ENCODE measurements around the gene CNTNAP5.

CNTNAP5 gene

DNA sequence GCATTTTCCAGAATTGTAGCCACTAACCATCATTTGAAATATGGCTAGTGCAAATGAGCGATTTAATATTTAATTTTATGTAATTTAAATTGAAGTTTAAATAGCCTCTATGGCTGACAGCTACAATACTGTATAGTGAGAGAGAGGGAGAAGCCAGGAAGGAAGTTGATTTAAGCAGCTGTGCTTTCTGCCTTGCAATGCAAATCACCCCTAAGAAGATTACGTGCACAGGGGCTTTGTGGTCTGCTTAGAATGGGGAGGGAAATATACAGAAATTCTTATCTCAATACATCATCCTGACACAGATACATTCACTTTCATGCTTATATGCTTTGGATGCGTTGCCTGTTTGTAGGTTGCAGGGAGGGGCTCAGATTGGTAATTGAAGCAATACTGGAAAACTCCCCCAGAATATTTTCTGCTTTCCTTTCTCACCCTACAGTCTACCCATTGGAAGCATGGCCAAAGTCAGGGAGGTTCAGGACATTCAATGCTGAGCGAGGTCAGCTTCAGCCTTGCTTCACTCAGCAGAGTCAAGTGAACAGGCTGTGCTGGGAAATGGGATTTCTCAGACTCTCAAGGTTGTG lies 674.0 kb downstream of the CNTNAP5 start:
- DNase-seq (ENCODE audit: low read depth) = no peak

DNA sequence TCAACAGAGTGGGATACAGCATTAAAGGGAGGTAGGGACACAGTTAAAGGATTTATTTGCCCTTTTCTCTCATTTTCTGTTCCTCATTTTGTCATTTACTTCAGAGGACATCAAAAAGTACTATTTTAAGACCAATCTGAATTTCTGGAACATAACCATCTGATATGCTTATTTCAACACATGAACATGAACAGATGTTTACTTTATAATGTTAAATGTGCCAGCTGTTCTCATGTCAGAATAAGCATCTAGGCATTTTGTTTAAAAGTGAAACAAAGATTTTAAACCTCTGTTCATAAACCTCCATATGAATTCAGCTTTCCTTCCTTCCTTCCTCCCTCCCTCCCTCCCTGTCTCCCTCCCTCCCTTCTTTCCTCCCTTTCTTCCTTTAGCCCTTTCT lies 677.7 kb downstream of the CNTNAP5 start:
- no peak for DNase-seq (ENCODE audit: low read depth)

DNA sequence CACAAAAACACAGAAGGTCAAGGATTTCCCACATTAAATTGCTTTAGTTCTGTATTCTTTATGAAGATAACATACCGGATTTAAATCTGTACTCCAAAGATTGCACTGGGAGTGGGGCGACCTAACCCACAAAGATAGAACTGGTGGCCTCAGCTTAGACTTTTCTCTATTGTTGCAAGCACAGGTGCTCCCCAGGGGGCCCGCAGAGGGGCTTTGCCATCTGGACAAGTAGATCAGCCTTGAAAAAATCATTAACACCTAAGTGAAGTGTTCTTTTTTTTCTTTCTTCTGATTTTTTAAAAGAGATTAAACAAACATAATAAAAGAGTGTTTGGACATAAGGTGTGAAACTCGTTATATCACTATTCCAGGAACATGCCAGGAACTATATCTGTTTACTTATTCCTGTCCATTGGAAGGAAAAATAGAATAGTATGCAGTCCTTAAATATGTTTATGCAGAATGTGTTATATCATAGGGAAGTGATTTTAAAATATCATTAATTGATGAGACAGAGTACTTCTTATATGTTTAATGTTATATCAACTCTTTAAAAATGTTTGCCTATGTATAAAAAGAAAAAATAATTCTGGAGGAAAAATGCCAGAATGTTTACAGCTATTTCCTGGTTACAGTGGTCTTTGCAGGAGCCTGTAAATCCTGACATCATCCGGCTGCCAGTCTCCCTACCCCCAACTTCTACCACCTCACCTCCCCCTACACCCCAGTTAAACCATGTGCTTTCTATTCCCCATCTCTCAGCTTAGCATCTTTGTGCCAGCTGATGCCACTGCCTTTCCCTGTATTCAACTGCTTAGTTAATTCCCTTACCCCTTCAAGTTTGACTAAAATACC lies 679.2 kb downstream of the CNTNAP5 start:
- DNase-seq (ENCODE audit: low read depth) = no peak

DNA sequence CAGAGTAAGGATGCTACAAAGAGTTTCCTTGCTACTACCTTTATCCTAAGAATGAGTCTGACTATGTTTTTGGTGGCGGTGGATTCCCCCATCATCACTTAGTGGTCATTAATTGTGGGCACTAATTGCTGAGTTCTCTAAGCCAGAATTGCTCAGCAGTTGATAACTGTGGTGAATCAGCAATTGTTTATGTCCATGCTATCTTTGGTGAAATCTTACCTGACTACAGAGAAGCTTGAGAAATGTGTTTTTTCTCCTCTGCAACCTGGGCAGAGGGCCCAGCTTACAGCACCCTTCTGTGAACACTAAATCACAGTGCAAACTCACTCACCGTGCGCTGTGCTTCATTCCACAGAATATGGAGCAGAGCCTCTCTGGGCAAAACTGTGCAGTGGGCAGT lies 683.6 kb downstream of the CNTNAP5 start:
- DNase-seq (ENCODE audit: low read depth) = no peak

DNA sequence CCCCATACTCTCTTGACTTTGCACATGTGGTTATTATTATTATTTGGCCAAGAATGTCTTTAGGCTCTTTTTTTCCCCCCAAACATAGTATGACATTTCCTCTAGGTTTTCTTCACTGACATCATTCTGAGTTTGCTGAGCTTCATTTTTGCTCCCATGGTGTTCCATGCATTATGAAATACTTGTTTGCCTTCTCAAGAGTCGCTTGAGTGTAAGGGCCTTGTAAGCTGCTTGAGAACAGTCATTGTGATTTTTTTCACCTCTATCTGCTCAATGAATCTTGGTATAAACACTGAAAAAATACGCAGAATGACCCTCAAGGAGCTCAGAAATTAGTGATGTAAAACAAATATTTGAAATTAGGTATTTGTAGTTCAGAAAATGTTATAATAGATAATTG lies 688.9 kb downstream of the CNTNAP5 start:
- no peak for DNase-seq (ENCODE audit: low read depth)

DNA sequence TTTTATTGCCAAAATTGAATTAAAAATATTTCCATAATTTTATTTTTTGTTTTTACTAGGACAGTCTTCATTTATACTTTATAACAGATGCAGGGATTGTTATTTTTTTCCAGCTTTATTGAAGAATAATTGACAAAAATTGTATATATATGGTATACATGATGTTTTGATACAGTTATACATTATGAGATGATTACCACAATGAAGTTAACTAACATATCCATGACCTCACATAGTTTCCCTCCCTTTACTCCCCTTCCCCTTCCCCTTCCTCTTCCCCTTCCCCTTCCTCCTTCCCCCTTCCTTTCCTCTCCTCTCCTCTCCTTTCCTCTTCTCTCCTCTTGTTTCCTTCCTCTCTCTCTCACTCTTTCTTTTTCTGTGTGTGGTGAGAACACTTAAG lies 700.1 kb downstream of the CNTNAP5 start:
- no peak for DNase-seq (ENCODE audit: low read depth)

DNA sequence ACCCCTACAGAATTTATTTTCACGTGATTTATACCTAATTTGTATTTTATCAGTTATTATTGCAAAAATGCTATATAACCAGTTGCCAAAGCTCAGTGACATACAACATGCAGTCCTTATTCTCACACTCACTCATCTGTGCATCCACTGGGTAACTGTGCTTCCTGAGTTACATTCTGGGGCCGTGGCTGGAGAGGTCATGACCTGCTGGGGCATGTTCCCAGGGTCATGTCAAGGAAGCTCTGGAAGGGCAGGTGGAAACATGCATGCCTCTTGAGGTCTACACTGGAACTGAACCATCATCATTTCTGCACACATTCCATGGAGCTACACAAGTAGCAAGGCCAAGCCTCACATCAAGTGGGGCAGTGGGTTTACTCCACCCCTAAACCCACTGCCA lies 715.5 kb downstream of the CNTNAP5 start:
- DNase-seq (ENCODE audit: low read depth) = no peak

DNA sequence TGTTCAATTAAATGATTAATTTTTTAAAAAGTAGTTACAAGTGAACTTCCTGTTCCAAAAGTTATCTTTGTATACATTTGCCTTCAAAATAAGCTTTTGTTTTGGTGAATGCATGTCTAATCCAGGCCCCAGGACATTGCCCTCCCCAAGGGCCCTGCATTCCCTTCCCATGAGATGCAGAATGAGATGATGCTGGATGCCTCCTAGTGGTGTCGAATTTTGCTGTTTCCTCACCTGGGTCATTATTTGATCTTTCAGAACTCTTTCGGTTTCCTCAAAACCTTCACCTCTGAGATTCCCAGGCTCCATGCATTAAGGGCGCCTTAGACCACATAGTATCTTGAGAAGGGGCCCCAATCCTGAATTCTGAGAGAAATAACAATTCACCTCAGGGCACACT lies 728.8 kb downstream of the CNTNAP5 start:
- no peak for DNase-seq (ENCODE audit: low read depth)

DNA sequence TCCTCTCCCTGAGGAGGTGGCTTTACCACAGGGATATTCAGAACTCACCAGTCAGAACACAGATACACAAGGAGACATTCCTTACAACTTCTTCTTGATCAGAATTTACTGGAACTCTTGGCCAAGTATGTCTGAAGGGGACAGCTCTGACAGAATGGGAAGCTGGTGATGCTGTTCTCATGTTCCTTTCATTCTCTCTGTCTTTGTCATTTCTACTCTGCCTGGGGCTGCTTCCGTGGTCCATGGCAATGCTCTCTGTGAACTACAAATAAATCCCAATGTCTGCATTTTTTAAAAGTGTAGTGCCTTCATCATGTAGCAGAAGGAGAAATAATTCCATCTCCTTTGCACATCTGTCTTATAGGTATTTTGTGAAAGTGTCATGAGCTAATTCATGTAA lies 730.3 kb downstream of the CNTNAP5 start:
- DNase-seq (ENCODE audit: low read depth) = no peak

DNA sequence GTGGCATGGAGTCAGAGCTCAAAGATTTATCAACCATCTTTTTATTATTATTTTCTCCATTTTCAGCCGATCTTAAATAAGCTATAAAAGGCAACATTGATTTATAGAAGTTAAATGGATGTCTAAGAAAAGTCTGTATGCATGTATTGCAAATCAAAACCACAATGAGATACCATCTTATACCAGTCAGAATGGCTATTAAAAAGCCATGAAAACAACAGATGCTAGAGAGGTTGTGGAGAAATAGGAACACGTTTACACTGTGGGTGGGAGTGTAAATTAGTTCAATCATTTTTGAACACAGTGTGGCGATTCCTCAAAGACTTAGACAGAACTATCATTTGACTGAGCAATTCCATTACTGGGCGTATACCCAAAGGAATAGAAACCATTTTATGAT lies 731.0 kb downstream of the CNTNAP5 start:
- no peak for DNase-seq (ENCODE audit: low read depth)

DNA sequence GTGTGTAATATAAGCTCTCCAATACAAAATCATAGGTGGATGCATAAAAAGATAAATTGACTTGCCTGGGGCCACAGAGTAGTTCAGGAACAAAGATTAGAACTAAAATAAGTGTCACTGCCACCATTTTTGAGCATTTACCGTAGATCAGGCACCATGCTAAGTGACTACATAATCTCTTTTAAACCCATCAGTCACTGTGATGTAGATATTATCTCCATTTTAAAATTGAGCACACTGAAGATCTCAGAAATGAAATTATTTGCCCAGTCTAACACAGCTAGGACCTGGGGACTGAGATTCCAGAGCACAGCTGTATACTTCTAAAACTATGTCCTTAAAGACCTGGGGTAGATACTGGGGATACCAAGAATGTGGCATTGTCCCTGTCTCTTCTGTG lies 737.3 kb downstream of the CNTNAP5 start:
- DNase-seq (ENCODE audit: low read depth) = no peak

DNA sequence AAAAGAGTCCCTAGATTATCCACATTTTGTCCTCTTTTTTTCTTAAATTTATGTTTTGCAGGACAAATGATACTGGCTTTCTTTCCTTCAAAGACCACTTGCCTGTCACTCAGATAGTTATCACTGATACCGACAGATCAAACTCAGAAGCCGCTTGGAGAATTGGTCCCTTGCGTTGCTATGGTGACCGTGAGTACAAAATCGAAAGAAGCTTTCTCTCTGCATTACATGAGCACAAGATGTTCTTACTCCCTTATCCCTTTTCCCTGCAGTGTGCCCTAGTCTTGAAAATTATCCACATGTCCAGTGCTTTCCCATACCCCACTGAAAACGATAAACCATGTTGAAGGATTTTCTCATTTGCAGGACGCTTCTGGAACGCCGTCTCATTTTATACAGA lies 738.5 kb downstream of the CNTNAP5 start:
- no peak for DNase-seq (ENCODE audit: low read depth)

DNA sequence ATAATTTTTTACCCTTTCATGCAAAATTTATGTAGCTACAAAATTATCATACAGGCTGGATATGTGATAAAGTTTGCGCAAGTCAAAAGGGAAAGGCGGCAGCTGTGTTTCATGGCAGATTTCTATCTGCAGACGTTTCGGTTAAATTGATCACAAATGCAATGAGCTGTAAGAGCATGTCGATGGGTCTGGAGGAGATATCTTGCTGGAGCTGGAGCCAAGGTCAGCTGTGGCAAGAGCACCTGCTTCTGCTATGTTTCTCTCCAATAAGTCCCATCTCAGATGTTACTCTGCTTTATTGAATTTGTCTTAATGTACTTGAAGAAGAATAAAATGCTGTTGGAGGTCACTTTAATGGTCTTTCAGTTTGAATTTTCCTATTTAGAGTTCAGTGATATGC lies 749.7 kb downstream of the CNTNAP5 start:
- no peak for DNase-seq (ENCODE audit: low read depth)

DNA sequence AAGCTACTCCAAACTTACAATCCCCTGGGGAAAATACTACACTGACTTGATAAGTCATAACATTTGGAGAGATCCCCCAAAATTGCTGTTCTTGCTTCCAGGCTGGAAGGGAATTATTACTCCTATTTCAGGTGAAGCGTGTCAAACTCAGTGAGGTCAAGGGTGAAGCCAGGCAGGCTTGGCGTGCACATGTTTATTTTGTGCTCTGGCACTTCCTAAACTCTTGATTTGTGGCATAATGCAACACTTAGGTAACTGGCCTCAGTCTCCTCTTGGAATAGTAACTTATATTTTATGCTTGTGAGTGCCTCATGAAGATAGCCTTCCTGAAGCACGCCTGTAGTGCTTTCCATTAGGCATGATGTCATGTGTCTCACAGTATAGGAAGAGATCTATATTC lies 751.2 kb downstream of the CNTNAP5 start:
- no peak for DNase-seq (ENCODE audit: low read depth)

DNA sequence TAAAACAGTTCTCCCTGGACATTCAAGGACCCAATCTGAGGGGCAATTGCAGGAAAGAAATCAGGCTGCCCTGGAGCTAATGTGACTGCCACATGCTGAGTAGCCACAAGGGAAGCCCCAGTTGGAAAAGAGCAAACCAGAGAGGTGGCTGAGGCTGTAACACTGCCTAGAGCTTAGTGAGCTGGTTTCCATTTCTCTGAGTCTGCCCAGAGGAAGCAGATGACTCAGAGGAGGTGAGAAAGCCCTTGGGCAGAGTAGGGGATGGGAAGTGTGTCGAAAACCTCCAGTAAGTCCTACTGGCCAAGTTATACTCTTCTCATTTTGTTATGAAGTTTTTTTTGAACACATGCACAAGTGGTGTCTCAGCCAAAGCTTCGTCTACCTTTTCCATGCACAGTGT lies 753.0 kb downstream of the CNTNAP5 start:
- DNase-seq (ENCODE audit: low read depth) = no peak

DNA sequence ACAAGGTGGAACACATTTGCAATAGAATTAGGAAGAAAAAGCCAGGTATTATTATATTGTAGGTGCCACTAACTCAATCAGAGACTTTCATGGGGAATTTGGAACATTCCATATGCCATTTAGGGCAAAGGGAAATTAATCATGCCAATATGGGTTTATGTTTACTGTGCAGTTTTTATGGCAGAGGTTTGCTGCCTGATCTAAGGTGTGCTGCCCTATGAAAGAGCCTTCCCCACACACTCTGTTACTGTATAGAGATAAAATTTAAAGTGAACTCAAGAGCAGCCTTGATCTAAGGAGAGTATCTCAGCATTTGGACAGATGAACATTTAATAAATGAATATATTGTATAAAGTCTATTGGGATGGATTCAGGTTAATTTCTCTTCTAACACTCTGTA lies 771.6 kb downstream of the CNTNAP5 start:
- no peak for DNase-seq (ENCODE audit: low read depth)

DNA sequence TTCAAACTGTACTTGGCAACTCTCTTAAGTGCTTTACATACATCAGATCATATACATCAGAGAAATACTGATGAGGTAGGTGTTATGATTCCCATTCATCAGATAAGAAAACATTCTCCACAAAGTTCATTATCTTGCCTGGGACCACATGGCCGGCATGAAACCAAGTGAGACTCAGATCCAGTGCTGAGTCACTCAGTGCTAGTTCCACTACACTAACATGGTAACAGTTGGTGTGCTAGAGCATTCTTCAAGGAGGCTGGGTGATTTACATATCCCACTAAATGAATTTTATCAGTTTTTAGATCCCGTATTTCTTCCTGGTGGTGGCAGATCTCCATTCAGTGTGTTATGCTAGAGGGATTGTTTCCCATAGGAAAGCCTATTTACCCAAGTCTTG lies 772.0 kb downstream of the CNTNAP5 start:
- DNase-seq (ENCODE audit: low read depth) = no peak

DNA sequence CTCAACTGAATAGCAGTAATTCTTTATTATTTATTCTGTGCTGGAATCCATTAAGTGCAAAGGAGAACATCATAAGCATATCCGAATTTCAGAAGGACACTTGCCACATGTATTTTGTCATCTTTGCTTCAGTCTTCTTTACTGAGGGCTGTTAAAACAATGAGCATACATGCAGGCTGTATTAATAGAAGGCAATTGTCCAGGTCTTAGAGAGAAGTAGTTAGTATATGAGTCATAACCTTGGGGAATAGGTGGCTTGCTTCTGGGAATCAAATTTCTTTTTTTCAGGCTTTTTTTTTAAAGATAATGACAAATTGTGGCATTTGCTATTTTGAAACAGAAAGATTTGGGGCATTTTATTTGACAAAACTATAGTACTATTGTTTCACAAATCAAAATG lies 773.5 kb downstream of the CNTNAP5 start:
- no peak for DNase-seq (ENCODE audit: low read depth)

DNA sequence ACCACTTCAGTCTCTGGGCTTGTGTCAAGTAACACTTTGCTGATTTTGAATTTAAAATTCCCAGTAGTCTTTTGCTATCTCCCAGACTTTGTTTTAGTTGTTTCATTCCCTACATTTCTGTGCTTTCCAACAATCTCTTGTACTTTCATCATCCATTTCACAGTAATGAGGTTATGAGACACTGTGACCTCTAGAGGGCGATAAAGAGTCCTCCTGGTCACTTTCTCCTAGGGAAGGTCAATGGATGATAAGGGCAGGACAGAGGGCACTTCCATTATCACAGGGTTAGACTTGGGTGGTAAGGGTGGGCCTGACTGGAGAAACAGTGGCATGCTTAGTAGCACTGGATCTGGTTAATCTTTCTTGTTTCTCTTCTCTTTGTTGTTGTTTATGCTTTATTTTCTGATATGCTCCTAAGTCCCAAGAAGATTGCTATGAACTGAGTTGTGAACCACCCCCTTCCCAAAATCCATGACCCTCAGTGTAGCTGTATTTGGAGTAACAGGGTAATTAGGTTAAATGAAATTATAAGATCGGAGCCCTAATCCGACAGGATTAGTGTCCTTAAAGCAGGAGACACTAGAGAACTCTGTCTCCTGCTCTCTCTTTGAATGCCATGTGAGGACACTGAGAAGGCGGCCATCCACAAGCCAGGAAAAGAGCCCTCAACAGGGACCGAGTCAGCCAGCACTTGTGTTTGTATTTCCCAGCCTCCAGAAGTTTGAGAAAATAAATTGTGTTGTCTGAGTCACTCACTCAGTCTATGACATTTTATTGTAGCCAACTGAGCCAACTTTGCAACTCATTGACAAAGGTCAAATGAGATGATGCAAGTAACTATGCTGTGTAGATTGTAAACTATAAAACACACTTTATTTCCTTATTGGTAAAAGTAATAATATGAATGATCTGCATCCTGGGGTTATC lies 779.2 kb downstream of the CNTNAP5 start:
- no peak for DNase-seq (ENCODE audit: low read depth)

DNA sequence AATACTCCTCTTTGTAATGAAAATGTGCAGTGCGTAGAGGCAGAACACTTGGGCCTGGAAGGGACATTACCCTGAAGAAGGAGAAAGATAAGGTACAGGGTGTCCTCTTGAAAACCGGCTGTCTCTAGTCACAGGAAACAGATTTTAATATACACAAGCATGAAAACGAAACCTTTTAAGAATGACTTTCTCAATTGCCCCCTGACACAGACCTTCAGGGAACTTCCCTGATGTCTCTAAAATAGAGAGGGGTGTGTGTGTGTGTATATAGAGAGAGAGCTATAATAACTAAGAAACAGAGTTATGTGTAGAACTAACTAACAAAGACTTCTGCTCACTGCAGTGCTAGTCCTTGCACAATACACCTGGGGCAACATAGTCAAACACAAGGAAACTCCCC lies 780.0 kb downstream of the CNTNAP5 start:
- no peak for DNase-seq (ENCODE audit: low read depth)

DNA sequence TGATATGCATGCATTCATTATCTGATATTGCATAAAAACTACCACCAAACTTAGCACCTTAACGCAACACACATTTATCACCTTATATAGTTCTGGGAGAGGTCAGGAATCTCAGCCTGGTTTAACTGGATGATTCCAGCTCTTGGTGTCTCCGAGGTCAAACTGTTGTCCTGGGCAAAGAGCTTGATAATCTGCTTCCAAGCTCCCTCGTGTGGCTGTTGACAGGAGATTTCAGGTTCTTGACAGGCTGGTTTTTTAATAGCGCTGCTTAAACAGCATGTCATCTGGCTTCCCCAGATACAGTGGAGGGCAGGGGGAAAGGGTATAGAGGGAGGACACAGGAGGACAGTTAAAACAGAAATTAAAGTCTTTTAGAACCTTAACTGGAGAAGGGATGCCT lies 785.0 kb downstream of the CNTNAP5 start:
- DNase-seq (ENCODE audit: low read depth) = no peak

DNA sequence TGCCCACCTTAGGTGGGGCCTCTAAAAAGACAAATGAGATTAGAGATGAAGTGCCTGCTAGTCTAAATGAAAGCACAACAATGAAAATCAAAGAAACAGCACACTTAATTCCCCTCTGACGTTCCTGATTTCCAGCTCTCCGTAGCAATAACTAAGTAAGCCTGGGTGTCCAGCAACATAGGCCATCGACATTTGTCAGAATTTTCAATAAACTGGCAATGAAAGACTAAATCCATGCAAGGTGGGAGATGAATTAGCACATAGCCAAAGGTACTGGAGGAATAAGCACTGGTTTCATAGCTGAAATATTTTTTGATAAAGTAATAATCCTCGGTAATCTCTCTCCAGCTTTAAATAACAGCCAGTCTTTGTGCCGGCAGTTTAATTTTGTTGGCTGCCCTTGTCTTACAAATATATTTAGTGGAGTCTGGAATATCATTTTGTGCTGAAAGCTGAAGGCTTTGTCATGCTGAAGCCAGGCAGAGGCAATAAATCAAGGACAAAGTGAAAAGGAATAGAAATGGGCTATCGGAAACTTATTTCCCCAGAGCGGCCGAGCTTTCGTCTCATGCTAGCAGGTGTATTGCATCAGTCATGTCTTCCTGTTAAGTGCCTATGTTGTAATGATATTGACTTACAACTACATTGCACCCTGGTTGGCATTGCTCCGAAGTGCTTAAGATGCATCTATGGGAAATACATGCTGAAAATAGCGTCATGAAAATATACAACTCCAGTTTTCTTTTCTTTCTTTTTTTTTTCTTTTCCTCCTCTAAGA lies 790.1 kb downstream of the CNTNAP5 start:
- no peak for DNase-seq (ENCODE audit: low read depth)

Measured in T-helper 22 cell (primary cell).